HuH-7 (cell line): ENCODE results near the gene GPC6.

Experiments used
- DNase-seq: peaks from one replicate; pipeline ENCODE4 v3.0.0; 2011; ENCODE audit warnings: low spot score

GPC6 gene

GRCh38 chr13:93375491-93375890 is 148.9 kb downstream of the GPC6 start:
- no peak for DNase-seq

GRCh38 chr13:93377196-93377595 is 150.6 kb downstream of the GPC6 start:
- DNase-seq = peak; percentile 0

DNA sequence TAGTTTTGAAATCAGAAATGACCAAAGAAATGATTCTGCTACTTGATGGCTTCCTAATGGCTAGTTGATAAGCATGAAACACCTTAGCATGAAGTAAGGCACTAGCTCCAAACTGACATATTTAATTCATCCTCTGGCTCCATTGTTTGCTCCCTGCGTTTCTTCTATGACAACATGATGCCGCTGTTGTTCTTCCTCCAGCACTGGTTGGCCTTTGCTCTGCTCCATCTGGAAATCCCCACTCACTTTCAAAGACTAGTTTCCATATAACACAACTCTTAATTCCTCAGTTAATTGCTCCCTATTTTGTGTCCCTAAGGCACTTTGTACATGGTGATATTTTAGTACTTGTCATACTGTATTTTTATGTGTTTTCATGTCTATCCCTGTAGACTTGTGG is 151.6 kb downstream of the GPC6 start:
- no peak for DNase-seq

DNA sequence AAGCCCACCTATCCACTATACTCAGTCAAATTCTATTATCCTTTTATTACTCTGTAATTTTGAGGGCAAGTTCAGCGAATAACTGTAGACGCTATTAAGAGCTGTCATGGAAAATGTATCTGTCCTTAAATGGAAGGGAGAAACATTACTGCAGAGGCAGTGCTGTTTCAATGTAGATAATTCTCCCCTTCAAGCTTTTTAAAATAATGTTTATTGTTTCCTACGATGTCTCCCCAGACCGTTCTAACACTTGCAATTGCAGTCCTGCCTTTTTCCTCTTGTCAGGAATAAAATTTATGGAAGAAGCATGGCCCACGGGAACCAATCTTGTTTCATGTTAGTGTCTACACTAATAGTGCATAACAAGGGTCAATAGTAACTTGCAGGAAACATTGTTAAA is 159.5 kb downstream of the GPC6 start:
- no peak for DNase-seq

GRCh38 chr13:93388701-93389100 is 162.1 kb downstream of the GPC6 start:
- no peak for DNase-seq

DNA sequence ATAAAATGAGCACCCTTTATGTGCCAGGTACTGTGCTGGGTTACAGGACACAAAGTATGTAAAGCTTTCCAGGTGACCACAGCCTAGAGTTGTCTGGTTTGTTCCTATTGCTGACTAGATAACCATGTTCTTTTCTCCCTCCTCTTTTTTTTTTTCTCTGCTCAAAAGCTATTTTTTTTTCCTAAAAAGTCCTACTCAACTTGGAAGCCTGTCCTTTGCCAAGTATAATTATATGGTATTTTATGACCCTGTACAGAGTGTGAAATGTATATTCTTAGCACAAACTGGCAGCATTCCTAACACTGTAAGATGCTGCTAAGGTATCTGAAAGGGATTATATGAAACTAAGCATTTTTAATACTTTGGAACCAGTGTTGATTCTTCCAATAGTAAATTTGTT is 171.0 kb downstream of the GPC6 start:
- DNase-seq = no peak

DNA sequence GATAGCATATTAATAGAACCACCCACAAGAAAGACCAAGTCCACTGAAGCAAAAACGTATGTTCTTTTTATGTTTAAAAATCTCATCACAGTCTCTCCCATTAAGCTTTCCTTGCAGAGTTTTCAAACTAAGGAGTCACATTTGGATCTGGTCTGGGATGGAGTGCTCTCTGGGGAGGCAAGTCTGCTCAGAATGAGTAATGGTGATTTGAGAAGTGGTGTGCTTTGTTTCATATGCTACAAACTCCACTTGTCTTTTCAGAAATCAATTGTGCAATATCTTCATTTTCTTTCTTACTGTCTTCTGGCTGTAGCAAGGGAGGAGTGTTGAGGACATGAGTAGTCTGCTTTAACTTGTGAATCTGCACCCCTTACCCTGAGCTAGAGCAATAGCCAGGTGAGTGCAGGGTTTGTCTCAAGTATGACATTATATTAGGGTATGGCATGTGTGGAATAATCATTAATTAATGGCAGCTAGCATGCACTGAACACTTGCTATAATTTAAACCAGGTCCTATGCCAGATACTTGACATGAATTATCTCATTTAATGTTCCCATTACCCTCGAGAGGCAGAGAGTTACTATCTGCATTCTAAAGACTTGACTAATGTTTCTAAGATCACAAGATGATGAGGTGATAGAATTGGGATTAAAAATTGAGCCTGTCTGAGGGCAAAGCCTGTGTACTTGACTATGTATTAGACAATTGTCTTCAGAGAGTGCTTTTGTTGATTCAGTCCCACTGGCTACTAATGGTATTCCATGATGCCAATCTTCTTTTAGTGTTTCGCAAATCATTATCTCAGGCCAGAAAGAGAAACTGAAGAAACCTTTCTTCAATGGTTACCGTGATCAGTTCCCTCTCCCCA is 171.8 kb downstream of the GPC6 start:
- no peak for DNase-seq

GRCh38 chr13:93399212-93399611 is 172.6 kb downstream of the GPC6 start:
- DNase-seq = no peak

DNA sequence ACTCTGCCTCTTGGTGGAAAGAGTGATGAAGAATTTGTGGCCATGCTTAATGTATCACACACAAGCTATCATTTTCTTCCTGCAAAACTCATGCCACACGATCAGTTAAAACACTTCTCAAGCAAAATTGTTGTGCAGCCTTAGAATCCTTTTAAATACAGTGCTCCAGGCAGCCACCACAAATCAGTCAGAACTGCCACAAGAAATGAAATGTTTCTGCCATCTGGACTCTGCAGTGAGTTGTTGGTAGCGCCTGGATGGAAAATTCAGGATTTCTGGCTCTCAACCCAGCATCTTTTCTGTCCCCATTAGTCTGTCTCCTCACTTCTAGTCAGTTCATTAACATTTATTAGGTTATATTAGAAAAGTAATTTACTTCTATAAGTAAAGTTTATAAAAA is 179.5 kb downstream of the GPC6 start:
- DNase-seq = no peak

GRCh38 chr13:93407551-93407950 is 180.9 kb downstream of the GPC6 start:
- no peak for DNase-seq

- DNase-seq = no peak
Observed at GRCh38 chr13:93409001-93409400, 182.4 kb downstream of the GPC6 start.

GRCh38 chr13:93409816-93410215 is 183.2 kb downstream of the GPC6 start:
- no peak for DNase-seq

DNA sequence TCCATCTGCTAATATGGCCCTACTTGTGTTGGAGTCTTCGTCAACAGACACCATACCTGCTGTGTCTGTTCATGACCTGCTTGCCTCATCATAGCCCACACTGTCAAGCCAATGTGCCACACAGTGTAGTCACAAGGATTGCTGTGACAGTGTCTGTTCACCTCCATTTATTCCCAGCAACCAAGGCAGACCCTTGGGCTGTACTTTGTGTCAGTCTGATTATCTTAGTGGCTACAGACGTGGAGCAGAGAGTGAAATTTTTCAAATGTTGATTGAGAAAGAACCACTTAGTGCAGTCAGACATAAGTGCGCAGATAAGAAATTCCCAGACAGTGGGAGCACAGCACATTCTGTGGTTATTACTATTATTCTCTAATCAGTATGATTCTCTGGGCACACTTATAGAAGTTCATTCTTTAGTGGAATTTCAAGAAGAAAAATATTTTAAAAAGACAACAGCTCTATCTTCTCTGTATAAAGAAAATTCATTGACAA is 184.6 kb downstream of the GPC6 start:
- DNase-seq = no peak

DNA sequence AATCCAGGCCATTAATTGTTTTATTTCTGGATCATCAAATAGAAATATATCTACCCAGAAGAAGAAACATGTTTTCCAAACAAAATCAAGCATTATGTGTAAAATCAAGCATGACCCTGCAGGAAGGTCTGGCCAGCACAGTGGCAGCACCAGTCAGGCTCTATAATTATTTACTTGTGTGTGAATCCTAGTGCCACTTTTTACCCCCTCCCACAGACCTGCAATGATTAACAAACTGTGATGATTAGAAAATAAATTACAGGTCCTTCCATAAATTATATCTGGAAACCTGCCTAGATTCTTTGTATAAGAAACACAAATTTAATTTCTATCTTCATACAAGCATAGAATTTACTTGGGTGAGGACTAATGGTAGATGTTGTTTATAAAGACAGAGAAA is 186.1 kb downstream of the GPC6 start:
- DNase-seq = no peak

DNA sequence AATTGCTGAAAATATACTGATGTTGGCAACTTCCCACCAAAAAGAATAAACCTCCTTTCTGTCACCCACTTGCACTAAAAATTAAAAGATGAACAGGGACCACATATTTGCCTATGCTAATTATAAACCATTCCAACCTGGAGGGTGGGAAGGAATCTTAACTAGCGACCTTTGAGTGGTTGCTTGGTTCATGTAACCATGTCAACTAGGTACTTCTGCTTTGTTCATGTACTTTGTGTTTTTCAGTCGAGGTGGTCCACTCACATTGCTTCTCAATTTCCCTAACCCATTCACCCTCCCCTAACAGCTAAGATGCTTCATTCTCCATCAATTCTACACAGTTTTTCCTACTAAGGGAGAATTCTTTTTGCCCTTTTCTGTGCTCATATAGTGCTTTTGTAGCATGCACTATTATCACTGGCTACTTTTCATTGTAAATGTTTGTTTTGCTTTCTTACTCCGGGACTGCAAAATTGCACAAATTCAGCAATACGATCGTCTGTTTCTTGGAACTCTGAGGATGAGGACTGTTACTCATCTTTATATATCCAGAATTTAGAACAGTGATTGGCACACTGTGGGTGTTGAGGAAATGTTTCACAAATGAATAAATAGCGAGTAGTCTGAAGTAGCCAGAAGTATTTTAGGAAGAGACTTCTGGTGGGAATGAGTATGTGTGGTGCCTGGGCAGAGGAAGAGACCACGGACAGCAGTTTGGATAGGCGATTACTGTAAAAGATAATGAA is 187.5 kb downstream of the GPC6 start:
- DNase-seq = no peak

DNA sequence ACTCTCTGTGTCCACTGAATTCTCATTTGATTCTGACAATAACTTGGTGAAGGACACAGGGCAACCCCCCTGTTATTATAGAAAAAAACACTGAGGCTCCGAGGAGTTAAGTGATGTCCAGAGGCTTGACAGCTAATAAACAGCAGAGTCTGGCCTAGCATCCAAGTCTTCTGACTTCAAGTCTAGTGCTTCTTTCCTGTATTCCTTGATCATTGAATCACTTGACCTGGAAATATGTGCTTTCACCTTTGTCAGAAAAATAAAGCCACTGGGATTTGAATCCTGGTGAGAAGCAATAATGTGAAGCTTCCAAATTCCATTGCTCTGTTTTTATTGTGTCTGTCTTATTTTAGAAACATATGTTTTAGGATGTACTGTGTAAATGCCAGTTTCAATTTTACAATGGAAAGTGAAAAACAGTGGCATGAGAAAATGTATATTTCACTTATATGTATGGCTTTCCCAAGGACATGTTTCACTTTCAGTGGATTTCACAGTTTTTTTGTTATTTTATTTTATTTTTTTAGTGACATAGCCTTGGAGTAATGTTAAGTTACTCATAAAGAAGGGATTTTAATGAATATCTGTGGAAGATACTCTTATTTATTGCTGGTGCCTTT is 190.2 kb downstream of the GPC6 start:
- no peak for DNase-seq

- no peak for DNase-seq
Observed at GRCh38 chr13:93418398-93418797, 191.8 kb downstream of the GPC6 start.

DNA sequence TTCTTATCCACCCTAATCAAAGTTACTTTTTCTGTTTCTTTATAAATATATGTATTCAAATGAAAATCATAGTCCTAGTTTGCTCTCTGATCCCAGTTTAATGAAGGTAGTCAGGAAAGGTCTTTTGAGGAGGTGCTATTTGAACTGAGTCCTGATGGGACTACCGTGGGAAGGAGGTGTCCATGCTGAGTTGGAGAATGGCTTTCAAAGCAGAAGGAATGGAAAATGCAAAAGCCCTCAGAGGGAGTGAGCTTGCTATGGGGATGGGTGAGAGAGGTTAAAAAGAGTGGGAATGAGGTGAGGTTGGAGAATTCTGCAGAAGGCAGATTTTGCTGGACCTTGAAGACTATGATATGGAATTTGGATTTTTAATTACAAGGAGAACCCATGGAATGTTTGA is 193.6 kb downstream of the GPC6 start:
- no peak for DNase-seq

- no peak for DNase-seq
Observed at GRCh38 chr13:93420887-93421286, 194.3 kb downstream of the GPC6 start.

- DNase-seq = no peak
Observed at GRCh38 chr13:93422980-93423543, 196.5 kb downstream of the GPC6 start.

DNA sequence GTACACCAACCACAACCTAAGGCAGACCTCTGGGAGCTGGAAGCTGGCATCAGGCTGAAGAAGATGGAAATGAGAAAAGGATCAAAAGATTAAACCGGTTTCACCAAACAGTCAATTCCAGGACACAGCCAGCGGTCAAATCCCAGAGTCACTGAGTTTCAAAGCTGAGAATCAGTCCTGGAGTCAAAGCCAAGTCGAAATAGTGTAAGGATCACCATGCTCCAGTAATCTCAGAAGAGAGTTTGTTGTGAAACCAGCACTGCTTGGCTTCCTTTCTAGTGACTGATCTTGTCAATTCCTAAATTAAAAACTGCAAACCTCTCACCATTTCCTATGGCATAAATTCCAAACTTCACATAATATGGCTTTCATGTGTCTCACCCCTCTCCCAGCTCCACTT is 198.8 kb downstream of the GPC6 start:
- no peak for DNase-seq

DNA sequence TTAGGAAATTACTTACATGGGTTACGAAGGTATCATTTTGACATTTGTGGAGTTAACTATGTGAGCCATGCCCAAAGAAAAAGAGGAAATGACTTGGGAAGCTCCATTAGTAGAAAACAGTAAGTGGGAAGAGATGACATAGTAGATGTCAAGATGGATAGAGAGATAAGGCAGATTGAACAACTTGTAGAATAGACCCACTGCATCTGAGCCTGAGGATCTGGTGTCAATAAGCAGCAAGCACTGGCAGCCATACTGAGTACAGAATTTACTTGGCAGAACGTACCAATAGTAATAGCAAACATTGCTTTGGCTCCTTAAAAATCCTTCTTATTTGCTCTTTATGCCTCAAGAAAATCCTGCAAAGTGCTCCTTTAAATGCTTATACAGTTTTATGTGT is 203.8 kb downstream of the GPC6 start:
- DNase-seq = no peak

DNA sequence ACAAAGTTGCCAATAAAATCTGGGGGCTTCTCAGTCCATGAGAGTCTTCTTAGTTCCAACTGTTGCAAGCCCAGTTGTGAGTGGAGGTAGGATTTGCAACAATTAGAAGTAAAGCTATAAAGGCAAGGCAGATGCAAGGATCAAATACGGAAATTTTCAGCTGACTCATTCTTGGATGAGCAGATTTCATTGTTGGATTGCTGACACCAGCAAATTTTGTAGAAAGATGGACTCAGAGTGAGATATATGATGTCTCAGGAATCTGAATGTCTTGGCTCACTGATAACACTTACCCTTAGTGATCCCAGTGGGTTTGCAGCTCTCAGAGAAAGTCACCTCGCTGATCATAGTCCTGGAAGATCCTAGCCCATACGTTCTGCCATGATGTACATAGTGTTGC is 209.0 kb downstream of the GPC6 start:
- DNase-seq = no peak
